ENCODE data around the gene TGIF2.

GRCh38 chr20:36579996-36580545, 6.7 kb downstream of the TGIF2 start:
- no peak for TF ChIP-seq SP1 (IDR thresholded peaks at IDR 0.05)
- no peak for TF ChIP-seq SUZ12 (IDR thresholded peaks at IDR 0.05)
- TF ChIP-seq PKNOX1 (IDR thresholded peaks at IDR 0.05): no peak
- no peak for TF ChIP-seq TARDBP (IDR thresholded peaks at IDR 0.05)
- no peak for TF ChIP-seq HDGF (IDR thresholded peaks at IDR 0.05; ENCODE audit: borderline replicate concordance)
- TF ChIP-seq ZNF384 (IDR thresholded peaks at IDR 0.05): no peak
- TF ChIP-seq L3MBTL2 (conservative IDR thresholded peaks at IDR 0.05): no peak
- no peak for TF ChIP-seq ARNT (IDR thresholded peaks at IDR 0.05)
- TF ChIP-seq ELF4 (IDR thresholded peaks at IDR 0.05): no peak
- TF ChIP-seq FOXM1 (IDR thresholded peaks at IDR 0.05; ENCODE audit: borderline replicate concordance): no peak

Data from HEK293T (cell line).